ENCODE results near the gene PCDHA6. TPM values are rescaled to one million over a fixed set of nuclear protein-coding genes. Genes with fewer than 3 reads are reported as not detected.
"Not testable (repeated sequence)": the region's sequence is repeated elsewhere in the genome, so short reads cannot be mapped to it uniquely, and the experiment has no call there.

The PCDHA6 gene, protein sequence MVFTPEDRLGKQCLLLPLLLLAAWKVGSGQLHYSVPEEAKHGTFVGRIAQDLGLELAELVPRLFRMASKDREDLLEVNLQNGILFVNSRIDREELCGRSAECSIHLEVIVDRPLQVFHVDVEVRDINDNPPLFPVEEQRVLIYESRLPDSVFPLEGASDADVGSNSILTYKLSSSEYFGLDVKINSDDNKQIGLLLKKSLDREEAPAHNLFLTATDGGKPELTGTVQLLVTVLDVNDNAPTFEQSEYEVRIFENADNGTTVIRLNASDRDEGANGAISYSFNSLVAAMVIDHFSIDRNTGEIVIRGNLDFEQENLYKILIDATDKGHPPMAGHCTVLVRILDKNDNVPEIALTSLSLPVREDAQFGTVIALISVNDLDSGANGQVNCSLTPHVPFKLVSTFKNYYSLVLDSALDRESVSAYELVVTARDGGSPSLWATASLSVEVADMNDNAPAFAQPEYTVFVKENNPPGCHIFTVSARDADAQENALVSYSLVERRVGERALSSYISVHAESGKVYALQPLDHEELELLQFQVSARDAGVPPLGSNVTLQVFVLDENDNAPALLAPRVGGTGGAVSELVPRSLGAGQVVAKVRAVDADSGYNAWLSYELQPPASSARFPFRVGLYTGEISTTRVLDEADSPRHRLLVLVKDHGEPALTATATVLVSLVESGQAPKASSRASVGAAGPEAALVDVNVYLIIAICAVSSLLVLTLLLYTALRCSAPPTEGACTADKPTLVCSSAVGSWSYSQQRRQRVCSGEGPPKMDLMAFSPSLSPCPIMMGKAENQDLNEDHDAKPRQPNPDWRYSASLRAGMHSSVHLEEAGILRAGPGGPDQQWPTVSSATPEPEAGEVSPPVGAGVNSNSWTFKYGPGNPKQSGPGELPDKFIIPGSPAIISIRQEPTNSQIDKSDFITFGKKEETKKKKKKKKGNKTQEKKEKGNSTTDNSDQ
- under 1 TPM in 2 of 4 donors, not detected in 2; 0.13 to 0.49 TPM for total RNA-seq

DNA sequence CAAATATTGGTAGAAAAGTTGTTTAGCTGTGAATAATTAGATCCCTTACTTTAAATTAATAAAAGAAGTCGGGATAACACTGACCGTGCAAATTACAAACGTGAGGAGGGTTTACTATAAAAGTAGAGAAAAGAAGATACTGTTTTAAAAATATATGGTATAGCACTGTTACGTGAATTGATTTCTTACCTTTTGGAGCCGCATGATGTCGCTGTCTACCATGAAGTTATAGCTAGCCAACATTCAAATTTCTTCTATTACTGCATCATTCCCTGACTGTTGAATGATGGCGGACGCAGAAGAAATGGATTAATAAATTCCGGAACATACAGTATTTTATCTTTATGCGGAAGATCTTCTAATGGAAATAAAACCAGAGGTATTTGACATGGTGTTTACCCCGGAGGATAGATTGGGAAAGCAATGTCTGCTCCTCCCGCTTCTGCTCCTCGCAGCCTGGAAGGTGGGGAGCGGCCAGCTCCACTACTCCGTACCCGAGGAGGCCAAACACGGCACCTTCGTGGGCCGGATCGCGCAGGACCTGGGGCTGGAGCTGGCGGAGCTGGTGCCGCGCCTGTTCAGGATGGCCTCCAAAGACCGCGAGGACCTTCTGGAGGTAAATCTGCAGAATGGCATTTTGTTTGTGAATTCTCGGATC is at the start of gene PCDHA6:
TSS of gene PCDHA6 (plus strand) at position 257 of the 658 bp plus-strand sequence. CDS start at position 389, 132 bp downstream.
- DNase-seq (ENCODE audit: low spot score in 2 of 2): no peak
- no peak for TF ChIP-seq POLR2A (IDR thresholded peaks at IDR 0.05)
- TF ChIP-seq, protein P1, sequence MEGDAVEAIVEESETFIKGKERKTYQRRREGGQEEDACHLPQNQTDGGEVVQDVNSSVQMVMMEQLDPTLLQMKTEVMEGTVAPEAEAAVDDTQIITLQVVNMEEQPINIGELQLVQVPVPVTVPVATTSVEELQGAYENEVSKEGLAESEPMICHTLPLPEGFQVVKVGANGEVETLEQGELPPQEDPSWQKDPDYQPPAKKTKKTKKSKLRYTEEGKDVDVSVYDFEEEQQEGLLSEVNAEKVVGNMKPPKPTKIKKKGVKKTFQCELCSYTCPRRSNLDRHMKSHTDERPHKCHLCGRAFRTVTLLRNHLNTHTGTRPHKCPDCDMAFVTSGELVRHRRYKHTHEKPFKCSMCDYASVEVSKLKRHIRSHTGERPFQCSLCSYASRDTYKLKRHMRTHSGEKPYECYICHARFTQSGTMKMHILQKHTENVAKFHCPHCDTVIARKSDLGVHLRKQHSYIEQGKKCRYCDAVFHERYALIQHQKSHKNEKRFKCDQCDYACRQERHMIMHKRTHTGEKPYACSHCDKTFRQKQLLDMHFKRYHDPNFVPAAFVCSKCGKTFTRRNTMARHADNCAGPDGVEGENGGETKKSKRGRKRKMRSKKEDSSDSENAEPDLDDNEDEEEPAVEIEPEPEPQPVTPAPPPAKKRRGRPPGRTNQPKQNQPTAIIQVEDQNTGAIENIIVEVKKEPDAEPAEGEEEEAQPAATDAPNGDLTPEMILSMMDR (IDR thresholded peaks at IDR 0.05): no peak
- no peak within 1 kb of the TSS for H3K4me3 ChIP-seq (ENCODE audit: low read depth, poor library complexity, severe bottlenecking)
- intact Hi-C loops (cut with DNase I; ENCODE audit: low total_unique reads): no loop called here
- WGBS, 2 donors: 20 to 22% methylated on average over 27 of the region's 27 CpGs

DNA sequence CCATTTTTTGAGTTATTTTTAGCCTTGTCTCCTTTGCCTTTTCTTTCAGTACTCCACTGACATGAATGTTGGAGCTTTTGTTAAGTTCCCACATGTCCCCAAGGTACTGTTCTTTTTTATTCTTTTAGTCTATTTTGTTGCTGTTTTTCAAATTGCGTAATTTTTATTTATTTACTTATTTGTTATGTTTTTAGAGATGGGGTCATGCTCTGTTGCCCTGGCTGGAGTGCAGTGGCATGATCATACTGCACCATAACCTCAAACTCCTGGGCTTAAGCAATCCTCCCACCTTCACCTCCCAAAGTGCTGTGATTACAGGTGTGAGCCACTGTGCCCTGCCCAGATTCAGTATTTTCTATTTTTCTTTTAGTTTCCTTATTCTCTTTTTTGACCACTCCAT is 47.2 kb upstream of the PCDHA6 start:
- 76 to 89% methylated on average over 1 of the region's 1 CpG for WGBS, 2 donors
- TF ChIP-seq POLR2A (IDR thresholded peaks at IDR 0.05): no peak
- TF ChIP-seq, protein P1 (IDR thresholded peaks at IDR 0.05): no peak
- no peak for DNase-seq (ENCODE audit: low spot score in 2 of 2)
- intact Hi-C loops (cut with DNase I; ENCODE audit: low total_unique reads): no loop called here
- H3K4me3 ChIP-seq (ENCODE audit: low read depth, poor library complexity, severe bottlenecking): no peak overlapping the region

DNA sequence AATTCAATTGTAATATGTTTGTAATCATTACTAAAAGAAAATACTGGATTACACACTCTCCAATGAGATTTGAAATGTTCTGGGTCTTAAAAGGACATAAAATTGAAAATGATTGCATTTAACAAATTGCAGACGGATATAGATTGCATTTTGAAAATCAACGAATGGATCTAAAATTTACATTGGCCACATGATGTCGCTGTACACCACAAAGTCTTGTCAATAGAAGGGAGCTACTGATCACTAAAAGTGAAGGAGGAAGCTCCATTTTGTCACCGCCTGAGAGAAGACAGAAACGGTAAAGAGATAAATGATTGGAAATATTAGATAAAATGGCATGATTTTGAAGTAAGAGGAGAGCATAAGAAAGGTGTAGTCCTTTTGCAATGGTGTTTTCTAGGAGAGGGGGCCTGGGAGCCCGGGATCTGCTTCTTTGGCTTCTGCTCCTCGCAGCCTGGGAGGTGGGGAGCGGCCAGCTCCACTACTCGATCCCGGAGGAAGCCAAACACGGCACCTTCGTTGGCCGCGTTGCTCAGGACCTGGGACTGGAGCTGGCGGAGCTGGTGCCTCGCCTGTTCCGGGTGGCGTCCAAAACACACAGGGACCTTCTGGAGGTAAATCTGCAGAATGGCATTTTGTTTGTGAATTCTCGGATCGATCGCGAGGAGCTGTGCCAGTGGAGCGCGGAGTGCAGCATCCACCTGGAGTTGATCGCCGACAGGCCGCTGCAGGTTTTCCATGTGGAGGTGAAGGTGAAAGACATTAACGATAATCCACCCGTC is 41.7 kb upstream of the PCDHA6 start, which contains the start of gene PCDHA1:
TSS of gene PCDHA1 (plus strand) at position 236 of the 782 bp plus-strand sequence.
- no peak for TF ChIP-seq POLR2A (IDR thresholded peaks at IDR 0.05)
- TF ChIP-seq, protein P1 (IDR thresholded peaks at IDR 0.05): no peak
- no peak within 1 kb of the TSS for H3K4me3 ChIP-seq (ENCODE audit: low read depth, poor library complexity, severe bottlenecking)
- intact Hi-C loops (cut with DNase I; ENCODE audit: low total_unique reads): no loop called here
- WGBS, 2 donors: 27 to 37% methylated on average over 29 of the region's 29 CpGs
- no peak for DNase-seq (ENCODE audit: low spot score in 2 of 2)

DNA sequence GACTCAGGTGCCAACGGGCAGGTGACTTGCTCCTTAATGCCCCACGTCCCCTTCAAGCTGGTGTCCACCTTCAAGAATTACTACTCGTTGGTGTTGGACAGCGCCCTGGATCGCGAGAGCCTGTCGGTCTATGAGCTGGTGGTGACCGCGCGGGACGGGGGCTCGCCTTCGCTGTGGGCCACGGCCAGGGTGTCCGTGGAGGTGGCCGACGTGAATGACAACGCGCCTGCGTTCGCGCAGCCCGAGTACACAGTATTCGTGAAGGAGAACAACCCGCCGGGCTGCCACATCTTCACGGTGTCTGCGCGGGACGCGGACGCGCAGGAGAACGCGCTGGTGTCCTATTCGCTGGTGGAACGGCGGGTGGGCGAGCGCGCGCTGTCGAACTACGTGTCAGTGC is 40.3 kb upstream of the PCDHA6 start:
- 53 to 59% methylated on average over 21 to 44 of the region's 44 CpGs for WGBS, 2 donors
- DNase-seq (ENCODE audit: low spot score in 2 of 2); H3K4me3 ChIP-seq (ENCODE audit: low read depth, poor library complexity, severe bottlenecking); intact Hi-C loops (cut with DNase I; ENCODE audit: low total_unique reads): not testable (repeated sequence)

DNA sequence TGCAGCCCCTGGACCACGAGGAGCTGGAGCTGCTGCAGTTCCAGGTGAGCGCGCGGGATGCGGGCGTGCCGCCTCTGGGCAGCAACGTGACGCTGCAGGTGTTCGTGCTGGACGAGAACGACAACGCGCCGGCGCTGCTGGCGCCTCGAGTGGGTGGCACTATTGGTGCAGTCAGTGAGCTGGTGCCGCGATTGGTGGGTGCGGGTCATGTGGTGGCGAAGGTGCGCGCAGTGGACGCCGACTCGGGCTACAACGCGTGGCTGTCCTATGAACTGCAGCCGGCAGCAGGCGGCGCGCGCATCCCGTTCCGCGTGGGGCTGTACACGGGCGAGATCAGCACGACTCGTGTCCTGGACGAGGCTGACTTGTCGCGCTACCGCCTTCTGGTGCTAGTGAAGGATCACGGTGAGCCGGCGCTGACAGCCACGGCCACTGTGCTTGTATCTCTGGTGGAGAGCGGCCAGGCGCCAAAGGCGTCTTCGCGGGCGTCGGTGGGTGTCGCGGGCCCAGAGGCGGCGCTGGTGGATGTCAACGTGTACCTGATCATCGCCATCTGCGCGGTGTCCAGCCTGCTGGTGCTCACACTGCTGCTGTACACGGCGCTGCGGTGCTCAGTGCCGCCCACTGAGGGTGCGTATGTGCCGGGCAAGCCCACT is 39.8 kb upstream of the PCDHA6 start:
- WGBS, 2 donors: 44 to 62% methylated on average over 46 to 52 of the region's 70 CpGs
- intact Hi-C loops (cut with DNase I; ENCODE audit: low total_unique reads); H3K4me3 ChIP-seq (ENCODE audit: low read depth, poor library complexity, severe bottlenecking); DNase-seq (ENCODE audit: low spot score in 2 of 2): not testable (repeated sequence)

DNA sequence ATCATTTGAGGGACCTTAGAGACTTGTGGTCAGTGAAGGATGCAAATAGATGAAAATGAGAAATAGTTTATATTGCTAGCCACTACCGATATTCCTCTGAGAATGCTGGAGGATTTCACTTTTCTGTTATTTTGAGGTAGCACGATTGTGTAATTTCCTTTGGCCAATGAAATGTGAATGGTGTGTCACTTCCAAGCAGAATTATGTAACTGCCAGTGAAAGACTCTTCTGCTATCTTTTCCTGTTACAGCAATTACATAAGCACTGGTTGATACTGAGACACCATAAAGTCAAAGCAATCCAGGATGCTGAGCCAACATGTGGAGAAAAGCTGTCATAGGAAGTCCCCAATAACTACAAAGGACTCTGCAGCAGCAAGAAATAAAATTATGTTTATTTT is 36.7 kb upstream of the PCDHA6 start:
- intact Hi-C loops (cut with DNase I; ENCODE audit: low total_unique reads): no loop called here
- TF ChIP-seq, protein P1 (IDR thresholded peaks at IDR 0.05): no peak
- no peak for TF ChIP-seq POLR2A (IDR thresholded peaks at IDR 0.05)
- WGBS, 2 donors: 32 to 61% methylated on average over 2 of the region's 2 CpGs
- H3K4me3 ChIP-seq (ENCODE audit: low read depth, poor library complexity, severe bottlenecking): no peak overlapping the region
- no peak for DNase-seq (ENCODE audit: low spot score in 2 of 2)

All from lower leg skin (tissue), 4 donors.